ENCODE measurements around the gene RUFY3.
A peak's percentile ranks its signal among the peaks of the same experiment; 100 is the strongest.
"Not testable (repeated sequence)": the region's sequence is repeated elsewhere in the genome, so short reads cannot be mapped to it uniquely, and the experiment has no call there.

RUFY3 gene, protein sequence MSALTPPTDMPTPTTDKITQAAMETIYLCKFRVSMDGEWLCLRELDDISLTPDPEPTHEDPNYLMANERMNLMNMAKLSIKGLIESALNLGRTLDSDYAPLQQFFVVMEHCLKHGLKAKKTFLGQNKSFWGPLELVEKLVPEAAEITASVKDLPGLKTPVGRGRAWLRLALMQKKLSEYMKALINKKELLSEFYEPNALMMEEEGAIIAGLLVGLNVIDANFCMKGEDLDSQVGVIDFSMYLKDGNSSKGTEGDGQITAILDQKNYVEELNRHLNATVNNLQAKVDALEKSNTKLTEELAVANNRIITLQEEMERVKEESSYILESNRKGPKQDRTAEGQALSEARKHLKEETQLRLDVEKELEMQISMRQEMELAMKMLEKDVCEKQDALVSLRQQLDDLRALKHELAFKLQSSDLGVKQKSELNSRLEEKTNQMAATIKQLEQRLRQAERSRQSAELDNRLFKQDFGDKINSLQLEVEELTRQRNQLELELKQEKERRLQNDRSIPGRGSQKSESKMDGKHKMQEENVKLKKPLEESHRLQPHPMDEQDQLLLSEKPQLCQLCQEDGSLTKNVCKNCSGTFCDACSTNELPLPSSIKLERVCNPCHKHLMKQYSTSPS

DNA sequence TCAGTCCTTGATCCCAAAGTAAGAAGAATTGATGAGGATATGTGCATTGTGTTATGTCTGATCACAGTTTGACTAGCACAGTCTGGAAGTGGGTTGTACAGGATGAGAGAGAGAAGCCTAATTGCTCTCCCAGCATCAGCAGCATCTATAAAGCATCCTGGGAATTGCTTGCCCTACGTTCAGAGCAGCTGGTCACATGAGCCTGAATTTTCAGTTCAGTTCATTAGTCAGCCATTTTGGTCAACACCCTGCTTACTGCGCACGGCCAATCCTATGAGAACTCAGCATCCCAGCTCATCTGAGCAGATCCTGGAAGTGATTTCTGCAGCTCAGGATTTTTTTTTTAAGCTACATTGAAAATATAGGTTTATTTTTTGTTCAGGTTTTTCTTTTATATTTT is at the start of gene RUFY3:
Gene RUFY3, plus strand, starts transcription at position 218 of the 400 bp plus-strand sequence. CDS start 610 bp downstream, outside the sequence.
- Mint-ChIP-seq H3K36me3 (no peaks in the 10 kb centered on the region), H3K9me3 (ENCODE audit: low read depth) (no peaks in the 10 kb centered on the region), H3K27ac (peak within 1 kb of the TSS; percentile 46), H3K4me1 (ENCODE audit: low read depth) (peaks cover 25% of the 10 kb centered on the region), H3K27me3 (no peaks in the 10 kb centered on the region), H3K4me3 (peak within 1 kb of the TSS; percentile 27)

DNA sequence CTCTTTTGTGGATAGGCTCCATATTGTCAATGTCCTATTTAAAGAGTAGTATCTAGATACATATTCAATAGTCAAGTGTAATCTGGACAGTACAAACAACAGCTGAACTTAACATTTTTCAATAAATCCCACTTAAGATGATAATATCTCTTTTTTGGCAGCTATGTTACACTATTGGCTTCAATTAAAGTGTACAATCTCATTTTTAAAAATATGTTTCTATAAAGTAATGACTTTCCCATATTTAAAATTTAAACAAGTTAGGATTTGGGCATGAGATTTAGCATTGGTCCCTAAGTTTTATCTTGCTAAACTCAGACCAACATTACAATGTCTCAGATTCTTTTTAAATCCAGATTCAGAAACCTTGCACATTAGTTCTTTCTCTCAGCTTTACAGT is 47.6 kb upstream of the RUFY3 start:
- H3K27me3 Mint-ChIP-seq, result peaks cover 4% of the 10 kb centered on the region

DNA sequence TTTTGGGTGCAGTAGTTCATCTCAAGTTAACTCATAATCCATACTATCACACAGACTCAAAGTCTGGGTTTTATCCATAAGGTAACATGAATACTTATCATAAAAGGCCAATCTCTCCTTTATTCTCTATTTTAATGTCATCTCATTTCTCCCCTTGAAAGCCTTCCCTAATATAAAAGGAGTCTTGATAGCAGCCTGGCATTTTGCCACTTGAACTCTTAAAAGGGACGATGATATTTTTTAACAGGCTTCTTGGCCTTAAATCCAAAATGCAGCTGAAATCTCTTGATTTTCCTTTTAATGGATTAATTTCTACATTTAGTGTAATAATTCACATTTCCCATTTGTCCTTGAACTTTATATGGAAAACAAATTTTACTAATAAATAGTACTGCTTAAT is 47.0 kb upstream of the RUFY3 start:
- Mint-ChIP-seq H3K27me3 (peaks cover 4% of the 10 kb centered on the region), H3K9me3 (ENCODE audit: low read depth) (no peaks in the 10 kb centered on the region), H3K4me1 (ENCODE audit: low read depth) (peaks cover 31% of the 10 kb centered on the region)

More for the DNA sequence above, 47.6 kb upstream of the RUFY3 start:
- H3K9me3 Mint-ChIP-seq (ENCODE audit: low read depth), result no peaks in the 10 kb centered on the region
- H3K4me1 Mint-ChIP-seq (ENCODE audit: low read depth), result peaks cover 27% of the 10 kb centered on the region
- H3K4me3 Mint-ChIP-seq, result no peak overlapping the region
- H3K27ac Mint-ChIP-seq, result no peak overlapping the region
- H3K36me3 Mint-ChIP-seq, result peaks cover 2% of the 10 kb centered on the region

DNA sequence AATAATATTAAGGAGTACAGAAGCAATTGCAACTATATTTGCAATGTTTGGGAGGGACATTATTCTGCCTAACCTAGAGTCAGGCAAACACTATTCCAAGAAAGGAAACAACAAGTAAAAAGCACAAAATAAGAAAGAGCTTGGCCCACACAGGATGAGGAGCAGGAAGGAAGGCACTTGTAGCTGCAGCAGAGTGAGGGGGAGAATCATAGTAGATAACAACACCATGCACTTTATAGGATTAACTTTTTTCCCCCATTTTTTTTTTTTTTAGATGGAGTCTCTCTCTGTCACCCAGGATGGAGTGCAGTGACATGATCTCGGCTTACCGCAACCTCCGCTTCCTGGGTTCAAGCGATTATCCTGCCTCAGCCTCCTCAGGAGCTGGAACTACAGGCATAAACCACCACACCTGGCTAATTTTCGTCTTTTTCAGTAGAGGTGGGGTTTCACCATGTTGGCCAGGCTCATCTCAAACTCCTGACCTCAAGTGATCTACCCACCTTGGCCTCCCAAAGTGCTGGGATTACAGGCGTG is 45.1 kb upstream of the RUFY3 start:
- Mint-ChIP-seq H3K4me3 (no peak overlapping the region), H3K36me3 (no peaks in the 10 kb centered on the region), H3K4me1 (ENCODE audit: low read depth) (peaks cover 36% of the 10 kb centered on the region), H3K9me3 (ENCODE audit: low read depth) (no peaks in the 10 kb centered on the region), H3K27me3 (no peaks in the 10 kb centered on the region), H3K27ac (peak overlapping the region; percentile 61)

More for the DNA sequence above, 47.0 kb upstream of the RUFY3 start:
- Mint-ChIP-seq H3K36me3 (peaks cover 2% of the 10 kb centered on the region), H3K27ac (no peak overlapping the region), H3K4me3 (no peak overlapping the region)

DNA sequence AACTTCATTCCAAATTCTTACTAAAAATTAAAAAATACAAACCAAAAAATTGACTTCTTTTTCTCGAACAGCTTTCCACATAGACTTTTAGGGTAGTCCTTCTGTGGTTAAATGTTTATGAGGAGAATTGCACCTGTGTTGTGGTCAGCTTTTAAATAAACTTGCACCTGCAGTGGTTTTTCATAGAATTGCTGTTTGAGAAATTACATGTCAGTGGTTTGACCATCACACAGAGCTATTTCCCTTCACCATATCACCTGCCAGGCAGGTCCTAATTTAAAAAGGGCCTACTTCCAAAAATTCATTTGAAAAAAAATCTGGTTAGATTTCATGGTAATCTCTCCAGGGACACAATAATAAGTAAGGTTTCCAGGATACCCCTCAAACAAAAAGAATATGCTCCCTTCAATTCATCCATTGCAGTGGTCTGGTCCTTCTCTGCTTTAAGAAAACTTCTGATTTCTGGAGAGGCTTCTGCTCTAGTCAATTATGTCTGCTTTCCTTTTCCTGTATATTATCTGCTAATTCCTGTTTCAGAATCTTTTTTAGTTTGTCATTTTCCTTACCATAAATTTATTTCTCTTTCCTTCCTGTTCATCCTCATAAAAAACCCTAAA is 43.3 kb upstream of the RUFY3 start:
- Mint-ChIP-seq H3K36me3 (no peaks in the 10 kb centered on the region), H3K27ac (peak overlapping the region; percentile 4), H3K9me3 (ENCODE audit: low read depth) (no peaks in the 10 kb centered on the region), H3K4me3 (peak overlapping the region; percentile 4), H3K4me1 (ENCODE audit: low read depth) (peaks cover 36% of the 10 kb centered on the region), H3K27me3 (no peaks in the 10 kb centered on the region)

DNA sequence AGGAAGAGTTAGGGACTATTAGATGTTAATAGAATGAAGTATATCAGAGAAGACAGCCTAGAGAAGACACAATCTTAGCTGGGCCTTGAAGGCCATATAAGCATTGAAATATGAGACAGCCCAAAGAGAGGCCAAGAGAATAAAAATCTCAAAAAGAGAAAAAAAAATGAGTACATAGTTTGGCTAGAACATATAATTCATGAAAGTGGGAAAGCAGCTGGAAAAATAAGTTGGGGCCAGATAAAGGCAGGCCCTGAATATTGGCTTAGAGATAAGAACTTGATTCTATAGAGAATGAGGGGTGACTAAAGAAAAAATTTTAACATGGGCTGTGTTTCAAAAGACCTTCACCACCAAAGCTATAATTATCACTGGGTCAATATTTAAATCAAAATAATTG is 40.8 kb upstream of the RUFY3 start:
- peaks cover 30% of the 10 kb centered on the region for H3K4me1 Mint-ChIP-seq (ENCODE audit: low read depth)
- H3K36me3 Mint-ChIP-seq, result no peaks in the 10 kb centered on the region
- H3K27ac Mint-ChIP-seq, result no peak overlapping the region
- H3K4me3 Mint-ChIP-seq, result no peak overlapping the region
- H3K27me3 Mint-ChIP-seq, result no peaks in the 10 kb centered on the region
- no peaks in the 10 kb centered on the region for H3K9me3 Mint-ChIP-seq (ENCODE audit: low read depth)

DNA sequence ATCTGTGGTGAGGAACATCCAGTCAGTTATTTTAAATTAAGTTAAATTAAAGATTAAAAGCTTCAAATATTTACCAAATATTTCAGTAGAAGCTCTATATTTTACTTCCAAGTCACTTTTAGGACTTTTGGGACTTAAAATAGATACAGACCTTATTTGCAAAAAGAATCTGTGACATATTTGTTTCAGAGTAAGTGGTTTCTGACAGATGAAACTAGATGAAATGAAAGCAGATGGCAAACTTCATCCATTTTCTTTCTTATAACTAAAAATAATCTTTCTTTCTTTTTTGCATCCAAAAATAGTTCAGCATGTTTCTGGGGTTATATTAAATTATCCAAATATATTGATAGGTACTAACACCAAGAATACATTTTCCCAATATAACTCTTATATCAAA is 40.1 kb upstream of the RUFY3 start:
- H3K27ac Mint-ChIP-seq, result no peak overlapping the region
- peaks cover 25% of the 10 kb centered on the region for H3K4me1 Mint-ChIP-seq (ENCODE audit: low read depth)
- no peaks in the 10 kb centered on the region for H3K36me3 Mint-ChIP-seq
- no peaks in the 10 kb centered on the region for H3K9me3 Mint-ChIP-seq (ENCODE audit: low read depth)
- H3K4me3 Mint-ChIP-seq, result no peak overlapping the region
- H3K27me3 Mint-ChIP-seq, result no peaks in the 10 kb centered on the region

DNA sequence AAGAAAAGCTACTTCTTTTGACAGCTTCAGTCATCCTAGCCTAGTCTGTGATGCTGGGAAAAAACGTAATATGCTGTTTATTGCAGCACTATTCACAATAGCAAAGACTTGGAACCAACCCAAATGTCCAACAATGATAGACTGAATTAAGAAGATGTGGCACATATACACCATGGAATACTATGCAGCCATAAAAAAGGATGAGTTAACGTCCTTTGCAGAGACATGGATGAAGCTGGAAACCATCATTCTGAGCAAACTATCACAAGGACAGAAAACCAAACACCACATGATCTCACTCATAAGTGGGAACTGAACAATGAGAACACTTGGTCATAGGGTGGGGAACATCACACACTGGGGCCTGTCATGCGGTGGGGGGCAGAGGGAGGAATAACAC is 39.6 kb upstream of the RUFY3 start:
- H3K27ac Mint-ChIP-seq; H3K36me3 Mint-ChIP-seq; H3K27me3 Mint-ChIP-seq; H3K4me3 Mint-ChIP-seq; H3K9me3 Mint-ChIP-seq (ENCODE audit: low read depth): not testable (repeated sequence)
- H3K4me1 Mint-ChIP-seq (ENCODE audit: low read depth), result peaks cover 22% of the 10 kb centered on the region

DNA sequence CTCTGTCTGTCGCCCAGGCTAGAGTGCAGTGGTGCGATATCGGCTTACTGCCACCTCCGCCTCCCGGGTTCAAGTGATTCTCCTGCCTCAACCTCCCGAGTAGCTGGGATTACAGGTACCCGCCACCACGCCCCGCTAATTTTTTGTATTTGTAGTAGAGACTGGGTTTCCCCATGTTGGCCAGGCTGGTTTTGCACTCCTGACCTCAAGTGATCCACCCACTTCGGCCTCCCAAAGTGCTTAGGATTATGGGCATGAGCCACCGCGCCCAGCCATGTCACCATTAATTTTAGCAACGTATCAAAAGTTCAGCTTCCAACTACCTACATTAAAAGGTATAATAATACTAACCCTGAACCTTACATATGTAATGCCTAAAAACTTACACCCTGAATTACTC is 34.4 kb upstream of the RUFY3 start:
- H3K4me3 Mint-ChIP-seq, result peak overlapping the region; percentile 100
- H3K27ac Mint-ChIP-seq, result peak overlapping the region; percentile 99
- H3K27me3 Mint-ChIP-seq, result no peaks in the 10 kb centered on the region
- peaks cover 20% of the 10 kb centered on the region for H3K36me3 Mint-ChIP-seq
- H3K9me3 Mint-ChIP-seq (ENCODE audit: low read depth), result no peaks in the 10 kb centered on the region
- H3K4me1 Mint-ChIP-seq (ENCODE audit: low read depth), result peaks cover 37% of the 10 kb centered on the region

DNA sequence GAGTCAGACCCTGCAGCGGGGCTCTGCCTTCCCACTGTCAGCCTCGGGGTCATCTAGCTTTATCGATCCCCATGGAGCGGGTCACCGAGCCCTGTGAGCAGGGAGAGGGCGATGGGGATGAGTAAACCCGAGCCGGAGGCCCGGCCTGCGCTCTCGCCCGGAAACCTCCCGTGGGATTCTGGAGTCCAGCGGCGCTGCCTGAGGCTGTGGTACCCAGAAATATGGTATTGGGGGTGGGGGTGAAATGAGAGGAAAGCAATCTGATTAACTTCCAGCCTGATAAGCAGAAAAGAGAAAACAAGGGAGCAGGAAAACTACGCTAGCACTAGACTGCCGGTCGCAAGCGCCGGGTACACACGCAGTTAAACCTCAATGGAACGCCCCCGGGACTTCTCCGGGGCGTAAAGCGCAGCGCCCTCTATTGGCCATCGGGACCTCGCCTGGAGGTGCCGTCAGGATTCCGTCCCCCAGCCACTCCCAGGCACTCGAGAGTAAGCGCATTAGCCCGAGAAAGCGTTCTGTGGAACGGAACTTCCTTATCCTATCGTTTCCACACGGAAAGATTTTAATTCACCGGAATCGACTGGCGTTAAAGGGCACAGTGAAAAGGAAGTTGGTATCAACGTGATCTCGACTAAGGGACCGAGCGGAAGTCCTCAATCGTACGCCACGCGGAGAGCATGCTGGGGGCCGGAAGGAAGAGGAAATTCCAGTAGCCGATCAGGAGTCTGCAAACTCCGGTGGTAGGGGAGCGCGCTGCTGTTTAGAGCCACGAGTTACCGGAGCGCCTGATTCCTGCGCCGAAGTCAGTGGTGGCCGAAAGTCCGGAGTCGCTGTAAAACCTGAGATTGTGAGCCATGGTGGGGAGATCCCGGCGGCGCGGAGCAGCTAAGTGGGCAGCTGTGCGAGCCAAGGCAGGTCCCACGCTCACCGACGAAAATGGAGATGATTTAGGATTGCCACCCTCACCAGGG is 33.7 kb upstream of the RUFY3 start, which contains the start of gene UTP3:
Gene UTP3, plus strand, starts transcription at position 712 of the 974 bp plus-strand sequence. Its CDS starts 146 bp downstream, at position 858.
- Mint-ChIP-seq H3K4me3 (peak within 1 kb of the TSS; percentile 100), H3K36me3 (peaks cover 20% of the 10 kb centered on the region), H3K27me3 (no peaks in the 10 kb centered on the region), H3K9me3 (ENCODE audit: low read depth) (no peaks in the 10 kb centered on the region), H3K4me1 (ENCODE audit: low read depth) (peaks cover 37% of the 10 kb centered on the region), H3K27ac (peak within 1 kb of the TSS; percentile 99)

DNA sequence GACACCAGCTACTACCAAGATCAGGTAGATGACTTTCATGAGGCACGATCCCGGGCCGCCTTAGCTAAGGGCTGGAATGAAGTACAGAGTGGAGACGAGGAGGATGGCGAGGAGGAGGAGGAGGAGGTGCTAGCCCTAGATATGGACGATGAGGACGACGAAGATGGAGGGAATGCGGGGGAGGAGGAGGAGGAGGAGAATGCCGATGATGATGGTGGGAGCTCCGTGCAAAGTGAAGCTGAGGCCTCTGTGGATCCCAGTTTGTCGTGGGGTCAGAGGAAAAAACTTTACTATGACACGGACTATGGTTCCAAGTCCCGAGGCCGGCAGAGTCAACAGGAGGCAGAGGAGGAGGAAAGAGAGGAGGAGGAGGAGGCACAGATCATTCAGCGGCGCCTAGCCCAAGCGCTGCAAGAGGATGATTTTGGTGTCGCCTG is 33.0 kb upstream of the RUFY3 start:
- Mint-ChIP-seq H3K27me3 (no peaks in the 10 kb centered on the region), H3K27ac (peak overlapping the region; percentile 99)

DNA sequence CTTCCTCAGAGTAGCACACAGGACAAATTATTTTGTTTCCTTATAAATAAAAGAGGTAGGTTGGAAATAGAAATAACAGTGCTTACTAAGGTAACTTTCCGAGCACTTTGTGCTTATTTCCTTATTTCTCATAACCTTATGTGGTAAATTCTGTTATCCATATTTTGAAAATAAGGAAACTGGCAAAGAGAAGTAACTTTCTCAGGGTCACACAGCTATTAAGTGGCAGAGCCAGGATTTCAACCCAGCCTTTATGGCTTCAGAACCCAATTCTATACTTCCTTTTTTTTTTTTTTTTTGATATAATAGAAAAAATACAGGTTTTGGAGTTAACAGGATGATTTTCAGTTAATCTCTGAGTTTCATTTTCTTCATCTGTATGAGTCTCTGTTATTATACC is 30.1 kb upstream of the RUFY3 start:
- Mint-ChIP-seq H3K4me3 (peak overlapping the region; percentile 100), H3K4me1 (ENCODE audit: low read depth) (peaks cover 41% of the 10 kb centered on the region), H3K27ac (peak overlapping the region; percentile 34), H3K27me3 (no peaks in the 10 kb centered on the region), H3K36me3 (peaks cover 20% of the 10 kb centered on the region), H3K9me3 (ENCODE audit: low read depth) (no peaks in the 10 kb centered on the region)

More for the DNA sequence above, 33.0 kb upstream of the RUFY3 start:
- no peaks in the 10 kb centered on the region for H3K9me3 Mint-ChIP-seq (ENCODE audit: low read depth)
- H3K36me3 Mint-ChIP-seq, result peaks cover 20% of the 10 kb centered on the region
- H3K4me3 Mint-ChIP-seq, result peak overlapping the region; percentile 100
- peaks cover 38% of the 10 kb centered on the region for H3K4me1 Mint-ChIP-seq (ENCODE audit: low read depth)

DNA sequence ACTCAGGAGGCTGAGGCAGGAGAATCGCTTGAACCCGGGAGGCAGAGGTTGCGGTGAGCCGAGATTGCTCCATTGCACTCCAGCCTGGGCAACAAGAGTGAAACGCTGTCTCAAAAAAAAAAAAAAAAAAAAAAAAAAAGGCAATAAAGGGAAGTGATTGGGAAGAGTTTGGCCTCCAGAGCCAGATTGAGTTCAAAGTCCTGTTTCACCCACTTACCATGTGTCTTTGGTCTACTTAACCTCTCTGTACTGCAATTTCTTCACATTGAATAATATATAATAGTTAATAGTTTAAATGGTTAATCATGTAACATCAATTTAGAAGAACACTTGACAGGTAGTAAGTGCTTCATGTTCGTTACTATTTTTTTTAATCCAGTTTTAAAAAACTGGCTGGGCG is 27.1 kb upstream of the RUFY3 start:
- not testable (repeated sequence) for H3K9me3 Mint-ChIP-seq (ENCODE audit: low read depth); H3K27me3 Mint-ChIP-seq; H3K27ac Mint-ChIP-seq; H3K4me3 Mint-ChIP-seq; H3K36me3 Mint-ChIP-seq
- peaks cover 20% of the 10 kb centered on the region for H3K4me1 Mint-ChIP-seq (ENCODE audit: low read depth)

DNA sequence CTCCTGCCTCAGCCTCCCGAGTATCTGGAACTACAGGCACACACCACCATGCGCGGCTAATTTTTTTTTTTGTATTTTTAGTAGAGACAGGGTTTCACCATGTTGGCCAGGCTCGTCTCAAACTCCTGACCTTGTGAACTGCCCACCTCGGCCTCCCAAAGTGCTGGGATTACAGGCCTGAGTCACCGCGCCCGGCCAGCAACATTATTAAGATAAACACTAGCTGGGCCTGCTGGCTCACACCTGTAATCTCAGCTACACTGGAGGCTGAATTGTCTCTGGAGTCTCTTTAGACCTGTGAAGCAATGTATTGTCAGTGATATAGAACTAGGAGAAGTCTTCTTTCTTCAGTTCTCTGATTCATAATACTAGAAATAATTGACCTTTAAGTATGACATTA is 23.3 kb upstream of the RUFY3 start:
- H3K27ac Mint-ChIP-seq; H3K36me3 Mint-ChIP-seq; H3K4me1 Mint-ChIP-seq (ENCODE audit: low read depth); H3K4me3 Mint-ChIP-seq; H3K27me3 Mint-ChIP-seq; H3K9me3 Mint-ChIP-seq (ENCODE audit: low read depth): not testable (repeated sequence)
